ENCODE results near the gene JSRP1. TPM values are rescaled to one million over a fixed set of nuclear protein-coding genes. Genes with fewer than 3 reads are reported as not detected.
A peak's percentile ranks its signal among the peaks of the same experiment; 100 is the strongest.

Gene JSRP1
- total and polyA plus RNA-seq, 7 donors: 107 to 271 (median 137) TPM

- Histone ChIP-seq H3K4me3 (no peak overlapping the region), H3K9me3 (no peaks in the 10 kb centered on the region), H3K27me3 (ENCODE audit: insufficient read depth in 3 of 3, low read length in 2 of 3) (no peaks in the 10 kb centered on the region), H3K4me1 (no peaks in the 10 kb centered on the region), H3K27ac (no peak overlapping the region), H3K36me3 (ENCODE audit: insufficient read depth in 1 of 2, low read depth in 1 of 2) (peaks cover 0 to 95% of the 10 kb centered on the region in 2 donors)
- DNase-seq (no peak), ATAC-seq (peak in 1 of 4 donors; percentile 11)
- no peak for TF ChIP-seq CTCF (IDR thresholded peaks at IDR 0.05)
- WGBS, 3 donors: 63 to 74% (median 66%) methylated on average over 17 of the region's 17 CpGs
- intact Hi-C loops (cut with DNase I): no loop called here
These were observed 42.0 kb downstream of the JSRP1 start for GRCh38 chr19:2214251-2214650.

GRCh38 chr19:2213799-2214198 is 42.4 kb downstream of the JSRP1 start:
- ATAC-seq (peak; percentile 34 to 51 (median 48)), DNase-seq (peak in 1 of 2 donors; percentile 71)
- Histone ChIP-seq H3K27me3 (ENCODE audit: insufficient read depth in 3 of 3, low read length in 2 of 3) (no peaks in the 10 kb centered on the region), H3K4me3 (no peak overlapping the region), H3K9me3 (no peaks in the 10 kb centered on the region), H3K4me1 (no peaks in the 10 kb centered on the region), H3K36me3 (ENCODE audit: insufficient read depth in 1 of 2, low read depth in 1 of 2) (peaks cover 0 to 92% of the 10 kb centered on the region in 2 donors), H3K27ac (no peak overlapping the region)
- TF ChIP-seq CTCF (IDR thresholded peaks at IDR 0.05): no peak
- intact Hi-C loops (cut with DNase I): no loop called here
- WGBS, 3 donors: 58 to 70% (median 61%) methylated on average over 23 to 26 of the region's 26 CpGs

DNA sequence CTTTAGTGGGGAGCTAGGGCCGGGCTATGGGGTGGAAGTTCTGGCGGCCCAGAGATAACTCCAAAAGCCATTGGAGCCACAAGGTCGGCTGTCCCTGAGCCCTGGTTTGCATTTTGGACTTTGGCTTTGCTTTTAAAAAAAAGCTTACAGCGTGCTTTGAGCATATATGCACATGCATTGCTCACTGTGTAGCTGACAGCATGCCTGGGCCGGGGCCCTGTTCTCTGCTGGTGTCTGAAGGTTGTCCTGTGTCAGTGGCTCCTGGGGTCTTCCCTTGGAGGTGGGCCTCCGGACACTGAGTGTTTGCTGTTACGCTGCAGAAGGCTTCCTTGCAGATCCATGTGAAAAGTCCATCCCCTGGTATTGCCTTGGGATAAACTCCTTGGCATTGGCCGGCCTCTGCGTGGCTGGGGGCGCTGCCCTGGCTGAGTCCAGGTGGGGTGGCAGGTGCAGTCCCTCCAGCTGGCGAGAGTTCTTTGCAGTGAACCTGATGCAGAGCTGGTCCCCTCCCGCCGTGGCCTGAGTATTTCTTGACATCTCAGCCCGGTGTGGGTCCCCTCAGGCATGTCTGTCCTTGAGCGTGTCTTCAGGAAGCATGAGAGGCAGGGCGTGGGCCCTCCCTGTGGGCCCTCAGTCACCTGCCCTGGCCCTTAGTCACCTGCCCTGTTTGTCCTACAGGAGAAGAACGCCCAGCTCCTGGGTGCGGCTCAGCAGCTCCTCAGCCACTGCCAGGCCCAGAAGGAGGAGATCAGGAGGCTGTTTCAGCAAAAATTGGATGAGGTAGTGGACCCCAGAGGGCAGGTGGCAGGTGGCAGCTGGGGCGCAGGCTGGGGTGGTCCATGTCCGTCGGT is 43.1 kb downstream of the JSRP1 start:
- H3K27ac ChIP-seq: no peak overlapping the region
- H3K4me1 ChIP-seq: no peaks in the 10 kb centered on the region
- no peaks in the 10 kb centered on the region for H3K9me3 ChIP-seq
- DNase-seq (no peak), ATAC-seq (peak in 1 of 4 donors; percentile 3)
- intact Hi-C loops (cut with DNase I): no loop called here
- no peaks in the 10 kb centered on the region for H3K27me3 ChIP-seq (ENCODE audit: insufficient read depth in 3 of 3, low read length in 2 of 3)
- H3K4me3 ChIP-seq: no peak overlapping the region
- 79 to 87% (median 81%) methylated on average over 21 of the region's 21 CpGs for WGBS, 3 donors
- TF ChIP-seq CTCF (IDR thresholded peaks at IDR 0.05): no peak
- H3K36me3 ChIP-seq (ENCODE audit: insufficient read depth in 1 of 2, low read depth in 1 of 2): peaks cover 0 to 95% of the 10 kb centered on the region in 2 donors

DNA sequence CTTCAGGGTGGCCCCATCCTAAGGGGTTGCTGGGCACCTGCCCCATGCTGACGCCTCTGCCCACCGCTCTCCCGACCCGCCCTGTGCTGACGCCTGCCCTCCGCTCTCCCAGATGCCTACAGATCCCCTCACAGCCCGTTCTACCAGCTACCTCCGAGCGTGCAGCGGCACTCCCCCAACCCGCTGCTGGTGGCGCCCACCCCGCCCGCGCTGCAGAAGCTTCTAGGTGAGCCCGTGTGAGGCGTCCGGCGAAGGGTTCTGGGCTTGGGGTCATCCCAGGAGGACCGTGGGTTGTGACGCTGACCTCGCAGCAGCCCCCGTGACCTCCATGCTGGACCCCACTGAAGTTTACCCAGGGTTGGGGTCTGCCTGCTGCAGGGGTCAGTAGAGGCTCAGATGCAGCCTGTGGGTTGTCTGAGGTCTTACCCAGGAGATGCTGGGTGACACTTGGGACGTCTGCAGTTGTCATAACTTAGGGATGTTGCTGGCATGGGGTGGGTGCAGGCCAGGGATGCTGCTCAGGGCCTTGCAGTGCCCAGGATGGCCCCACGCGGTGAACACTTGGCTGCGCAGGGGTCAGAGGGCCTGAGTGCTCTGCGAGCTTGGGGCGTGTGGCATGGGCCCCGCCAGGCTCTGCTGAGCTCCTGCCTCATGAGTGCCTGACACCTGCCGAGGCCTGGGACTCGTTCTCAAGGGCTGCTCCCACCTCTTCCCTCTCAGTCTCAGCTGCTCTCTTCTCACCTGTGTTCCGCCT is 45.1 kb downstream of the JSRP1 start:
- ATAC-seq: no peak
- TF ChIP-seq CTCF (IDR thresholded peaks at IDR 0.05): no peak

More for the DNA sequence above, 45.1 kb downstream of the JSRP1 start:
- intact Hi-C loops (cut with DNase I): no loop called here
- Histone ChIP-seq H3K4me1 (no peaks in the 10 kb centered on the region), H3K27me3 (ENCODE audit: insufficient read depth in 3 of 3, low read length in 2 of 3) (no peaks in the 10 kb centered on the region), H3K9me3 (no peaks in the 10 kb centered on the region), H3K27ac (no peak overlapping the region), H3K36me3 (ENCODE audit: insufficient read depth in 1 of 2, low read depth in 1 of 2) (peaks cover 0 to 94% of the 10 kb centered on the region in 2 donors), H3K4me3 (no peak overlapping the region)
- WGBS, 3 donors: 93 to 96% (median 95%) methylated on average over 29 to 33 of the region's 33 CpGs
- no peak for DNase-seq
